Duodenal mucosa (tissue), 2 donors: Measurements from ENCODE around the gene DLG3.

Source experiments
- H3K27ac ChIP-seq: one replicate; pipeline ENCODE4 v1.7.0; 2013; ENCODE audit warnings: low read depth, low read length
- H3K27me3 ChIP-seq, 2 donors: one replicate each; pipeline ENCODE4 v1.7.0; 2013; ENCODE audit warnings: low read length in 2 of 2, control low read depth in 1 of 2; ENCODE audit not compliant: insufficient read depth in 2 of 2, control insufficient read depth in 1 of 2
- H3K36me3 ChIP-seq, 2 donors: one replicate each; pipeline ENCODE4 v1.7.0; 2013; ENCODE audit warnings: low read length in 2 of 2, control low read depth in 1 of 2; ENCODE audit not compliant: insufficient read depth in 2 of 2, control insufficient read depth in 1 of 2
- H3K4me1 ChIP-seq, 2 donors: one replicate each; pipeline ENCODE4 v1.7.0; 2013; ENCODE audit warnings: low read length in 2 of 2, control low read depth in 1 of 2; ENCODE audit not compliant: insufficient read depth in 2 of 2, control insufficient read depth in 1 of 2
- H3K4me3 ChIP-seq, 2 donors: one replicate each; pipeline ENCODE4 v1.7.0; 2013; ENCODE audit warnings: low read length in 2 of 2, low read depth in 1 of 2
- H3K9ac ChIP-seq, 2 donors: one replicate each; pipeline ENCODE4 v1.7.0; 2013; ENCODE audit warnings: low read length in 2 of 2, low read depth in 1 of 2
- H3K9me3 ChIP-seq, 2 donors: one replicate each; pipeline ENCODE4 v1.7.0; 2013; ENCODE audit warnings: low read length in 2 of 2, control low read depth in 1 of 2; ENCODE audit not compliant: control insufficient read depth in 1 of 2

DLG3 gene

GRCh38 chrX:70476166-70476933 lies 31.7 kb downstream of the DLG3 start:
- Histone ChIP-seq H3K9ac (peak overlapping the region; percentile 18 to 46), H3K4me1 (peaks cover 40 to 48% of the 10 kb centered on the region in 2 donors), H3K27ac (peak overlapping the region; percentile 66)

GRCh38 chrX:70476934-70477733 lies 32.5 kb downstream of the DLG3 start:
- no peaks in the 10 kb centered on the region for H3K36me3 ChIP-seq
- H3K9me3 ChIP-seq = no peaks in the 10 kb centered on the region
- peaks cover 45 to 56% of the 10 kb centered on the region in 2 donors for H3K4me1 ChIP-seq
- H3K9ac ChIP-seq = peak overlapping the region; percentile 18 to 46
- H3K4me3 ChIP-seq = peak overlapping the region; percentile 40 to 49
- peak overlapping the region; percentile 66 for H3K27ac ChIP-seq
- no peaks in the 10 kb centered on the region for H3K27me3 ChIP-seq

More at GRCh38 chrX:70476166-70476933, 31.7 kb downstream of the DLG3 start:
- Histone ChIP-seq H3K36me3 (no peaks in the 10 kb centered on the region), H3K9me3 (no peaks in the 10 kb centered on the region), H3K4me3 (peak overlapping the region in 1 of 2 donors; percentile 8), H3K27me3 (no peaks in the 10 kb centered on the region)

DNA sequence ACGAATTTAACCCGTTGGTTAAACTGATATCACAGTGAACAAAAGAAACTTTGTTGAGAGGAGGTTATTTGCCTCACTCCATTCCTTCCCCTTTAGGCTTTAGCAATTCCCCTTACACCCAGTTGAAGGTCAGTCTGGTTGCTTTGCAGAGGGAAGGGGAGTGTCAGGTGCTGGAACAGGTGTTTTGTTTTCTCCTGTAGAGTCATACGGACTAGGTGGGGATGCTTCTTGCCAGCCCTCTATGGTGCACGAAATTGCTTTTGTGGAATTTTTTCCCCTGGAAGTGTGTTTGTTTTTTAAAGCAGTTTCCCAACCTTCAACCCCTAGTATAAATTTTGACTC lies 33.1 kb downstream of the DLG3 start:
- Histone ChIP-seq H3K36me3 (no peaks in the 10 kb centered on the region), H3K27me3 (no peaks in the 10 kb centered on the region), H3K4me3 (peak overlapping the region in 1 of 2 donors; percentile 49), H3K9ac (peak overlapping the region in 1 of 2 donors; percentile 46), H3K9me3 (no peaks in the 10 kb centered on the region), H3K4me1 (peaks cover 45 to 58% of the 10 kb centered on the region in 2 donors), H3K27ac (peak overlapping the region; percentile 66)

- H3K4me1 ChIP-seq = peaks cover 45 to 58% of the 10 kb centered on the region in 2 donors
- H3K4me3 ChIP-seq = peak overlapping the region in 1 of 2 donors; percentile 20
- no peaks in the 10 kb centered on the region for H3K9me3 ChIP-seq
- H3K36me3 ChIP-seq = no peaks in the 10 kb centered on the region
- H3K9ac ChIP-seq = peak overlapping the region; percentile 32 to 46
- H3K27ac ChIP-seq = peak overlapping the region; percentile 72
- no peaks in the 10 kb centered on the region for H3K27me3 ChIP-seq
Observed at GRCh38 chrX:70478526-70479245, 34.1 kb downstream of the DLG3 start.

GRCh38 chrX:70479247-70479921 lies 34.7 kb downstream of the DLG3 start:
- H3K4me1 ChIP-seq = peaks cover 48 to 59% of the 10 kb centered on the region in 2 donors
- peak overlapping the region in 1 of 2 donors; percentile 20 for H3K4me3 ChIP-seq
- H3K36me3 ChIP-seq = no peaks in the 10 kb centered on the region
- H3K27ac ChIP-seq = peak overlapping the region; percentile 72
- no peaks in the 10 kb centered on the region for H3K9me3 ChIP-seq
- H3K27me3 ChIP-seq = no peaks in the 10 kb centered on the region
- peak overlapping the region; percentile 32 to 46 for H3K9ac ChIP-seq

GRCh38 chrX:70479922-70480659 lies 35.5 kb downstream of the DLG3 start:
- peaks cover 54 to 66% of the 10 kb centered on the region in 2 donors for H3K4me1 ChIP-seq
- peak overlapping the region; percentile 72 for H3K27ac ChIP-seq
- peak overlapping the region in 1 of 2 donors; percentile 35 for H3K9ac ChIP-seq
- H3K4me3 ChIP-seq = peak overlapping the region; percentile 20 to 40
- no peaks in the 10 kb centered on the region for H3K9me3 ChIP-seq
- no peaks in the 10 kb centered on the region for H3K27me3 ChIP-seq
- no peaks in the 10 kb centered on the region for H3K36me3 ChIP-seq

- peaks cover 58 to 69% of the 10 kb centered on the region in 2 donors for H3K4me1 ChIP-seq
- no peaks in the 10 kb centered on the region for H3K9me3 ChIP-seq
- H3K9ac ChIP-seq = peak overlapping the region in 1 of 2 donors; percentile 35
- H3K27me3 ChIP-seq = no peaks in the 10 kb centered on the region
- no peaks in the 10 kb centered on the region for H3K36me3 ChIP-seq
- H3K4me3 ChIP-seq = no peak overlapping the region
- peak overlapping the region; percentile 28 for H3K27ac ChIP-seq
Observed at GRCh38 chrX:70480660-70481018, 36.0 kb downstream of the DLG3 start.

- Histone ChIP-seq H3K27ac (no peak overlapping the region), H3K9ac (peak overlapping the region in 1 of 2 donors; percentile 25), H3K9me3 (no peaks in the 10 kb centered on the region), H3K4me3 (peak overlapping the region in 1 of 2 donors; percentile 15), H3K27me3 (no peaks in the 10 kb centered on the region), H3K4me1 (peaks cover 54 to 59% of the 10 kb centered on the region in 2 donors), H3K36me3 (no peaks in the 10 kb centered on the region)
Observed at GRCh38 chrX:70481471-70482270, 37.0 kb downstream of the DLG3 start.
